HG02970 (cell line): ENCODE data around the gene ARMC9.
"Not testable (repeated sequence)": the region's sequence is repeated elsewhere in the genome, so short reads cannot be mapped to it uniquely, and the experiment has no call there.

Experiments used
- ATAC-seq: cut with Tn5 transposase; IDR thresholded peaks from one replicate; pipeline ENCODE4 v1.9.1; 2021; ENCODE audit warnings: mild to moderate bottlenecking, moderate library complexity, moderate number of reproducible peaks; ENCODE audit not compliant: unreplicated experiment, low FRiP score

Gene ARMC9

GRCh38 chr2:231278868-231279267, 80.4 kb downstream of the ARMC9 start:
- ATAC-seq, result no peak

- no peak for ATAC-seq
Observed at GRCh38 chr2:231280846-231281245, 82.4 kb downstream of the ARMC9 start.

- no peak for ATAC-seq
Observed at GRCh38 chr2:231284296-231284695, 85.9 kb downstream of the ARMC9 start.

GRCh38 chr2:231286964-231287363, 88.5 kb downstream of the ARMC9 start:
- no peak for ATAC-seq

GRCh38 chr2:231287696-231288095, 89.3 kb downstream of the ARMC9 start:
- ATAC-seq, result no peak

- no peak for ATAC-seq
Observed at GRCh38 chr2:231288590-231288989, 90.2 kb downstream of the ARMC9 start.

GRCh38 chr2:231290321-231291015, 92.0 kb downstream of the ARMC9 start:
- ATAC-seq, result no peak

- ATAC-seq, result no peak
Observed at GRCh38 chr2:231292472-231293134, 94.2 kb downstream of the ARMC9 start.

GRCh38 chr2:231293163-231293562, 94.7 kb downstream of the ARMC9 start:
- no peak for ATAC-seq

GRCh38 chr2:231294116-231294515, 95.7 kb downstream of the ARMC9 start:
- no peak for ATAC-seq

GRCh38 chr2:231294571-231295362, 96.3 kb downstream of the ARMC9 start:
- no peak for ATAC-seq

GRCh38 chr2:231295363-231295655, 96.9 kb downstream of the ARMC9 start:
- ATAC-seq, result no peak

GRCh38 chr2:231296401-231296974, 98.1 kb downstream of the ARMC9 start:
- ATAC-seq, result no peak

- no peak for ATAC-seq
Observed at GRCh38 chr2:231297108-231297908, 98.9 kb downstream of the ARMC9 start.

- ATAC-seq, result no peak
Observed at GRCh38 chr2:231298091-231298490, 99.7 kb downstream of the ARMC9 start.

GRCh38 chr2:231299267-231299666, 100.8 kb downstream of the ARMC9 start:
- ATAC-seq, result no peak

- no peak for ATAC-seq
Observed at GRCh38 chr2:231300020-231300721, 101.7 kb downstream of the ARMC9 start.

- no peak for ATAC-seq
Observed at GRCh38 chr2:231300722-231301076, 102.3 kb downstream of the ARMC9 start.

- ATAC-seq, result not testable (repeated sequence)
Observed at GRCh38 chr2:231304259-231304658, 105.8 kb downstream of the ARMC9 start.

GRCh38 chr2:231305221-231305620, 106.8 kb downstream of the ARMC9 start:
- no peak for ATAC-seq
